ENCODE results near the gene ETFBKMT.
"Not testable (repeated sequence)": the region's sequence is repeated elsewhere in the genome, so short reads cannot be mapped to it uniquely, and the experiment has no call there.

- not testable (repeated sequence) for TF ChIP-seq CTCF (IDR thresholded peaks at IDR 0.05; ENCODE audit: borderline replicate concordance, extremely low read depth, low read length, poor library complexity, severe bottlenecking); EZH2 (IDR thresholded peaks at IDR 0.05; ENCODE audit: borderline replicate concordance, low read depth, low read length, severe bottlenecking)
Observed at GRCh38 chr12:31708118-31708517, 48.6 kb downstream of the ETFBKMT start.

Measured in DND-41 (cell line).